ENCODE results near the gene USP46. TPM values are rescaled to one million over a fixed set of nuclear protein-coding genes. Genes with fewer than 3 reads are reported as not detected.

The USP46 gene
- total RNA-seq, 6 experiments from 2014 or later = 4.0 to 5.7 (median 4.9) TPM

GRCh38 chr4:52660643-52661042 is 1.5 kb upstream of the USP46 start:
- 95% methylated on average over 6 of the region's 6 CpGs for WGBS (ENCODE audit: insufficient coverage, low coverage, low lambda C conversion rate, missing lambda C conversion rate)
- no peak overlapping the region for H3K27ac ChIP-seq
- peaks cover 0 to 7% (median 0%) of the 10 kb centered on the region in 4 donors for H3K4me1 ChIP-seq
- no peak for ATAC-seq
- no peak for TF ChIP-seq POLR2A (IDR thresholded peaks at IDR 0.05)
- H3K9me3 ChIP-seq = no peaks in the 10 kb centered on the region
- no peaks in the 10 kb centered on the region for H3K36me3 ChIP-seq
- intact Hi-C loops (cut with DNase I) = no loop called here
- no peak for DNase-seq
- H3K4me3 ChIP-seq = no peak overlapping the region
- H3K27me3 ChIP-seq = no peaks in the 10 kb centered on the region

- peak; percentile 79 to 83 (median 82) for ATAC-seq
- H3K27ac ChIP-seq = peak overlapping the region; percentile 88 to 97 (median 96)
- WGBS (ENCODE audit: insufficient coverage, low coverage, low lambda C conversion rate, missing lambda C conversion rate) = 0% methylated on average over 17 of the region's 45 CpGs
- peak; percentile 79 to 89 (median 85) for DNase-seq
- H3K36me3 ChIP-seq = no peaks in the 10 kb centered on the region
- TF ChIP-seq CTCF (IDR thresholded peaks at IDR 0.05) (no peak), POLR2A (IDR thresholded peaks at IDR 0.05) (no peak)
- intact Hi-C loops (cut with DNase I) = no loop called here
- H3K4me1 ChIP-seq = peaks cover 0 to 7% (median 0%) of the 10 kb centered on the region in 4 donors
- peak overlapping the region; percentile 72 to 78 (median 77) for H3K4me3 ChIP-seq
- H3K27me3 ChIP-seq = no peaks in the 10 kb centered on the region
- no peaks in the 10 kb centered on the region for H3K9me3 ChIP-seq
Observed at GRCh38 chr4:52659722-52660261, 691 bp upstream of the USP46 start.

- peaks cover 0 to 7% (median 0%) of the 10 kb centered on the region in 4 donors for H3K4me1 ChIP-seq
- ATAC-seq (no peak), DNase-seq (no peak)
- TF ChIP-seq POLR2A (IDR thresholded peaks at IDR 0.05) = no peak
- TF ChIP-seq CTCF (IDR thresholded peaks at IDR 0.05) = no peak
- no peaks in the 10 kb centered on the region for H3K36me3 ChIP-seq
- peak overlapping the region; percentile 55 to 96 (median 67) for H3K27ac ChIP-seq
- no peaks in the 10 kb centered on the region for H3K9me3 ChIP-seq
- peak overlapping the region; percentile 72 to 78 (median 77) for H3K4me3 ChIP-seq
- WGBS (ENCODE audit: insufficient coverage, low coverage, low lambda C conversion rate, missing lambda C conversion rate) = 0% methylated on average over 12 of the region's 33 CpGs
- intact Hi-C loops (cut with DNase I) = no loop called here
- H3K27me3 ChIP-seq = no peaks in the 10 kb centered on the region
Observed at GRCh38 chr4:52658641-52659000, 480 bp downstream of the USP46 start.

GRCh38 chr4:52657618-52658501 is 1.2 kb downstream of the USP46 start:
- no peak for ATAC-seq
- Histone ChIP-seq H3K27ac (no peak overlapping the region), H3K27me3 (no peaks in the 10 kb centered on the region), H3K4me1 (peaks cover 0 to 7% (median 0%) of the 10 kb centered on the region in 4 donors), H3K4me3 (peak overlapping the region in 2 of 3 donors; percentile 77 to 78), H3K36me3 (no peaks in the 10 kb centered on the region), H3K9me3 (no peaks in the 10 kb centered on the region)
- intact Hi-C loops (cut with DNase I) = no loop called here
- TF ChIP-seq CTCF (IDR thresholded peaks at IDR 0.05) = no peak
- no peak for TF ChIP-seq POLR2A (IDR thresholded peaks at IDR 0.05)
- WGBS (ENCODE audit: insufficient coverage, low coverage, low lambda C conversion rate, missing lambda C conversion rate) = 68% methylated on average over 6 of the region's 18 CpGs
- DNase-seq = no peak

GRCh38 chr4:52657292-52657617 is 1.8 kb downstream of the USP46 start:
- WGBS (ENCODE audit: insufficient coverage, low coverage, low lambda C conversion rate, missing lambda C conversion rate) = 79% methylated on average over 4 of the region's 8 CpGs
- no peaks in the 10 kb centered on the region for H3K27me3 ChIP-seq
- no peak for ATAC-seq
- H3K4me3 ChIP-seq = no peak overlapping the region
- TF ChIP-seq CTCF (IDR thresholded peaks at IDR 0.05) (no peak), POLR2A (IDR thresholded peaks at IDR 0.05) (no peak)
- no peak overlapping the region for H3K27ac ChIP-seq
- intact Hi-C loops (cut with DNase I) = no loop called here
- DNase-seq = no peak
- H3K9me3 ChIP-seq = no peaks in the 10 kb centered on the region
- H3K4me1 ChIP-seq = peaks cover 0 to 7% (median 0%) of the 10 kb centered on the region in 4 donors
- no peaks in the 10 kb centered on the region for H3K36me3 ChIP-seq
